Pancreas (tissue), 10 donors: ENCODE data around the gene NRBP1. TPM values are rescaled to one million over a fixed set of nuclear protein-coding genes. Genes with fewer than 3 reads are reported as not detected.

Experiments used
- ATAC-seq, 4 donors: fragments of 200-7000 bp; cut with Tn5 transposase; one replicate each; pipeline versions ENCODE4 v1.8.0 to v1.9.1; 2020; ENCODE audit warnings: mild to moderate bottlenecking in 4 of 4, moderate library complexity in 4 of 4
- DNase-seq, 6 donors: peaks; one replicate each; pipeline ENCODE4 v3.0.0-alpha.2; 2020
- FAIRE-seq: peaks from 2 replicates; lab custom pipeline; 2012; peaks lifted over from hg19 to GRCh38; lab: Jason Lieb, UNC
- H3K27ac ChIP-seq, 4 donors: fragments of 200-600 bp; sonication (generic); 1 replicate in 3 of 4; 2 replicates in 1 of 4; pipeline versions ENCODE4 v1.5.0 to v1.8.0; 2020
- H3K27me3 ChIP-seq, 4 donors: fragments of 200-600 bp; one replicate each; pipeline ENCODE4 v1.8.0; 2021
- H3K36me3 ChIP-seq, 3 donors: fragments of 200-600 bp; sonication (generic) in 1 of 3; one replicate each; pipeline versions ENCODE4 v1.5.0 to v1.8.0; 2020 to 2021
- H3K4me1 ChIP-seq, 3 donors: fragments of 200-600 bp; one replicate each; pipeline ENCODE4 v1.8.0; 2021
- H3K4me3 ChIP-seq, 4 donors: fragments of 200-600 bp; sonication (generic) in 2 of 4; one replicate each; pipeline versions ENCODE4 v1.5.0 to v1.8.0; 2020 to 2021
- H3K9me3 ChIP-seq, 4 donors: fragments of 200-600 bp; one replicate each; pipeline ENCODE4 v1.8.0; 2021
- CTCF ChIP-seq, 4 donors: fragments of 200-600 bp; sonication (generic) in 3 of 4; IDR thresholded peaks; one replicate each; pipeline versions ENCODE4 v1.5.0 to v1.8.0; 2021; ENCODE audit warnings: antibody characterized with exemption in 4 of 4
- WGBS, 2 donors: extraction: QIAGEN DNeasy Blood & Tissue Kit; methylation state at CpG; one replicate each; pipeline ENCODE4 v1.1.7; 2013; 5-methylcytosine and 5-hydroxymethylcytosine counted together
- intact Hi-C, 3 donors: fragments of 100-400 bp; cut with DNase I; formaldehyde crosslinking; loops; one replicate each; pipeline versions ENCODE4 v1.11.1 to v1.14.2; 2022
- polyA plus RNA-seq, 2 donors: library from polyadenylated mRNA; stranded (reverse); fragments of 200-250 nt; gene quantifications; one replicate each; pipeline ENCODE4 v1.2.3, GENCODE V29; 2013
- total RNA-seq, 6 donors: library from RNA; stranded (reverse); fragmentation: NEBNext Ultra II Directional in 4 of 6; extraction: Animal tissue kit (Norgen Biotek cat#: 25700) in 4 of 6; gene quantifications; one replicate each; pipeline versions ENCODE4 v1.2.1 to v1.2.4, GENCODE V29; 2021 to 2023
- donor health status: healthy with polysubstance abuse.
- donor health status: DM: no; HTN: no; CAD: no; lungs with moderate emphysema.
- donor health status: DM: no; HTN: no; CAD: no.
- donor health status: control.
- donor health status: control.
- donor health status: Bipolar disorder and iron deficiency.
- donor health status: DM: yes; HTN: yes; CAD: no.
- donor health status: DM: no; HTN: no; CAD: no.
- donor health status: DM: no; HTN: no; CAD: no.
- donor health status: DM: yes; HTN: yes; CAD: no.

Gene NRBP1
- total and polyA plus RNA-seq, 8 donors = 32.5 to 60.7 (median 38.0) TPM

- H3K4me1 ChIP-seq = no peaks in the 10 kb centered on the region
- no peaks in the 10 kb centered on the region for H3K36me3 ChIP-seq
- H3K4me3 ChIP-seq = no peak overlapping the region
- no peak for ATAC-seq
- no peaks in the 10 kb centered on the region for H3K27me3 ChIP-seq
- intact Hi-C loops = no loop called here
- no peak overlapping the region for H3K27ac ChIP-seq
- WGBS, 2 donors = 89 to 94% methylated on average over 5 of the region's 5 CpGs
- TF ChIP-seq CTCF (IDR thresholded peaks at IDR 0.05) = no peak
- DNase-seq = no peak
- FAIRE-seq = no peak
- H3K9me3 ChIP-seq = no peaks in the 10 kb centered on the region
Observed at GRCh38 chr2:27398962-27399361, 29.5 kb upstream of the NRBP1 start.

GRCh38 chr2:27400348-27401135 lies 27.9 kb upstream of the NRBP1 start:
- no peak overlapping the region for H3K4me3 ChIP-seq
- no peaks in the 10 kb centered on the region for H3K4me1 ChIP-seq
- no peaks in the 10 kb centered on the region for H3K9me3 ChIP-seq
- no peak overlapping the region for H3K27ac ChIP-seq
- H3K27me3 ChIP-seq = no peaks in the 10 kb centered on the region
- ATAC-seq (no peak), FAIRE-seq (no peak), DNase-seq (no peak)
- intact Hi-C loops = no loop called here
- H3K36me3 ChIP-seq = no peaks in the 10 kb centered on the region
- TF ChIP-seq CTCF (IDR thresholded peaks at IDR 0.05) = no peak
- WGBS, 2 donors = 96 to 100% methylated on average over 2 of the region's 2 CpGs

GRCh38 chr2:27407798-27408491 lies 20.5 kb upstream of the NRBP1 start:
- H3K27ac ChIP-seq = peak overlapping the region in 1 of 4 donors; percentile 66
- peak in 1 of 4 donors; percentile 37 for ATAC-seq
- intact Hi-C loops = no loop called here

GRCh38 chr2:27408601-27409320 lies 19.7 kb upstream of the NRBP1 start:
- peak overlapping the region; percentile 61 to 80 (median 68) for H3K27ac ChIP-seq
- FAIRE-seq (no peak), DNase-seq (peak in 1 of 6 donors; percentile 29), ATAC-seq (peak; percentile 33 to 55 (median 48))
- 0 to 1% methylated on average over 30 to 33 of the region's 33 CpGs for WGBS, 2 donors
- H3K4me1 ChIP-seq = peaks cover 0 to 20% (median 8%) of the 10 kb centered on the region in 3 donors
- H3K36me3 ChIP-seq = no peaks in the 10 kb centered on the region
- TF ChIP-seq CTCF (IDR thresholded peaks at IDR 0.05) = no peak
- peak overlapping the region; percentile 89 to 100 (median 100) for H3K4me3 ChIP-seq
- H3K9me3 ChIP-seq = no peaks in the 10 kb centered on the region
- intact Hi-C loops = no loop called here
- H3K27me3 ChIP-seq = no peaks in the 10 kb centered on the region

More at GRCh38 chr2:27407798-27408491, 20.5 kb upstream of the NRBP1 start:
- FAIRE-seq (no peak), DNase-seq (no peak)
- TF ChIP-seq CTCF (IDR thresholded peaks at IDR 0.05) = peak; percentile 12 to 36 (median 30)
- WGBS, 2 donors = 44 to 45% methylated on average over 16 of the region's 16 CpGs
- peak overlapping the region in 2 of 4 donors; percentile 89 to 100 for H3K4me3 ChIP-seq
- peaks cover 0 to 20% (median 8%) of the 10 kb centered on the region in 3 donors for H3K4me1 ChIP-seq
- no peaks in the 10 kb centered on the region for H3K9me3 ChIP-seq
- no peaks in the 10 kb centered on the region for H3K36me3 ChIP-seq
- no peaks in the 10 kb centered on the region for H3K27me3 ChIP-seq
